ENCODE measurements around the gene TMEM63A. TPM values are rescaled to one million over a fixed set of nuclear protein-coding genes. Genes with fewer than 3 reads are reported as not detected.

The TMEM63A gene
- total RNA-seq, 1 experiment from 2014 or later: 115 TPM

DNA sequence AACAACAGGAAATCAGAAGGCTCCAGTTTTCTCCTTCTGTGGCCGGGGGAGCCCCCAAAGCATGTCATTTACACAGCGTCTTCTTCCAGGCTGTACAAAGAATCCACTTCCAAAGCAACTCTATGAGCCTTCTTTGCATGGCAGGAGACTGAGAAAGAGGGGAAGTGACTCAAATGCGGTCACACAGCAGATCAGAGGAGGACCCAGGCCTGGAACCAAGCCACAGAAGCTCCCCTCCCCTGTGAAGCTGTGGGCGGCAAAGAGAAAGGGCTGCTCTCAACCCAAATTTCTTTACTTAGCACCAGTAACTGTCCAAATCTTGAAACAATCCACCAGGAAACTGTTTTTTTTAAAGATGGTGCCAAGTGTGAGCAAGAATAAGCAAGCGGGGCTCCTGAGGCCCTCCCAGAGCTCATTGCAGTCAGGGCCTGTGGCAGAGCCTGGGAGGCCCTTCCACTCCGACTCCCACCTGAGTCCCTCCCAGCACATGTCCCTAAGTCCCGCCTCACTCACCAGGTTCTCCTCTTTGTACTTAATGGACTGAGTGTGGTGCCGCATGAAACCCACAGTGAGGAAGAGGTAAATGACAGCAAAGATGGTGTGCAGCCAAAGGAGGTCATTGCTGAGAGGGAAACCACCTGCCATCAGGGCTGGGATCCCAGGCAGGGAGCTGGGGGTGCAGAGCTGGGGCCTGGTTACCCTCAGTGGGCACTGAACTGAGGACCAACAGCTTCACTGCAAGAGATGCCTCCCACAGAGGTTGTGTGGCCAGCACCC lies 15.9 kb downstream of the TMEM63A start:
- Histone ChIP-seq H3K9me3 (ENCODE audit: insufficient read depth, low read depth) (no peaks in the 10 kb centered on the region), H3K36me3 (ENCODE audit: low read depth) (peaks cover 42% of the 10 kb centered on the region), H3F3A (ENCODE audit: insufficient read depth, low read depth) (peaks cover 15% of the 10 kb centered on the region), H2AFZ (no peak overlapping the region), H3K4me3 (no peak overlapping the region), H3K4me1 (replicated peaks; ENCODE audit: insufficient read depth) (peaks cover 11% of the 10 kb centered on the region), H3K4me2 (no peak overlapping the region), H3K27ac (no peak overlapping the region), H3K79me2 (ENCODE audit: low read depth) (no peaks in the 10 kb centered on the region), H4K20me1 (ENCODE audit: insufficient read depth) (no peaks in the 10 kb centered on the region), H3K27me3 (ENCODE audit: insufficient read depth, low read depth) (no peaks in the 10 kb centered on the region), H3K9me2 (ENCODE audit: insufficient read depth) (no peaks in the 10 kb centered on the region)
- BruUV-seq (replicated peaks): no TSS peak
- POLR2A ChIA-PET (ENCODE audit: unreplicated experiment): interaction anchor here (0.6 kb wide), 1 partner anchor 156 kb away, joined by 6 read pairs; no protein-coding TSS in a partner anchor
- intact Hi-C loops (cut with micrococcal nuclease; ENCODE audit: unreplicated experiment): no loop called here
- no peak for DNase-seq
- CTCF ChIA-PET: no interaction called here
- TF ChIP-seq EZH2 (IDR thresholded peaks at IDR 0.05; ENCODE audit: low read depth) (no peak), CTCF (conservative IDR thresholded peaks at IDR 0.05) (no peak)

- H3K9me3 ChIP-seq (ENCODE audit: insufficient read depth, low read depth): no peaks in the 10 kb centered on the region
- ChIA-PET CTCF (no interaction called here), POLR2A (ENCODE audit: unreplicated experiment) (no interaction called here)
- no peak for DNase-seq
- no peaks in the 10 kb centered on the region for H3K27me3 ChIP-seq (ENCODE audit: insufficient read depth, low read depth)
- H3K36me3 ChIP-seq (ENCODE audit: low read depth): peaks cover 42% of the 10 kb centered on the region
- H3K4me2 ChIP-seq: no peak overlapping the region
- peaks cover 7% of the 10 kb centered on the region for H3F3A ChIP-seq (ENCODE audit: insufficient read depth, low read depth)
- no peaks in the 10 kb centered on the region for H3K9me2 ChIP-seq (ENCODE audit: insufficient read depth)
- no peak overlapping the region for H2AFZ ChIP-seq
- H3K79me2 ChIP-seq (ENCODE audit: low read depth): no peaks in the 10 kb centered on the region
- H3K4me3 ChIP-seq: no peak overlapping the region
- H3K4me1 ChIP-seq (replicated peaks; ENCODE audit: insufficient read depth): peaks cover 3% of the 10 kb centered on the region; the same call in 1 of the 2 replicates
- no peaks in the 10 kb centered on the region for H4K20me1 ChIP-seq (ENCODE audit: insufficient read depth)
- H3K27ac ChIP-seq: no peak overlapping the region
- no TSS peak for BruUV-seq (replicated peaks)
- TF ChIP-seq EZH2 (IDR thresholded peaks at IDR 0.05; ENCODE audit: low read depth) (no peak), CTCF (conservative IDR thresholded peaks at IDR 0.05) (no peak)
- intact Hi-C loops (cut with micrococcal nuclease; ENCODE audit: unreplicated experiment): no loop called here
These were observed 16.7 kb downstream of the TMEM63A start for GRCh38 chr1:225865514-225865913.

GRCh38 chr1:225863167-225863566 lies 19.0 kb downstream of the TMEM63A start:
- H3K9me2 ChIP-seq (ENCODE audit: insufficient read depth): no peaks in the 10 kb centered on the region
- H2AFZ ChIP-seq: no peak overlapping the region
- DNase-seq: no peak
- no peak overlapping the region for H3K4me3 ChIP-seq
- H3K27me3 ChIP-seq (ENCODE audit: insufficient read depth, low read depth): no peaks in the 10 kb centered on the region
- H3K9me3 ChIP-seq (ENCODE audit: insufficient read depth, low read depth): no peaks in the 10 kb centered on the region
- peaks cover 36% of the 10 kb centered on the region; the same call in 1 of the 2 replicates for H3K36me3 ChIP-seq (ENCODE audit: low read depth)
- ChIA-PET POLR2A (ENCODE audit: unreplicated experiment) (no interaction called here), CTCF (no interaction called here)
- intact Hi-C loops (cut with micrococcal nuclease; ENCODE audit: unreplicated experiment): no loop called here
- TF ChIP-seq CTCF (conservative IDR thresholded peaks at IDR 0.05) (no peak), EZH2 (IDR thresholded peaks at IDR 0.05; ENCODE audit: low read depth) (no peak)
- no peak overlapping the region for H3K27ac ChIP-seq
- peaks cover 6% of the 10 kb centered on the region for H3F3A ChIP-seq (ENCODE audit: insufficient read depth, low read depth)
- no peak overlapping the region for H3K4me2 ChIP-seq
- H3K79me2 ChIP-seq (ENCODE audit: low read depth): no peaks in the 10 kb centered on the region
- H3K4me1 ChIP-seq (replicated peaks; ENCODE audit: insufficient read depth): no peaks in the 10 kb centered on the region
- H4K20me1 ChIP-seq (ENCODE audit: insufficient read depth): no peaks in the 10 kb centered on the region
- no TSS peak for BruUV-seq (replicated peaks)

All from PC-9 (cell line).